Right renal cortex interstitium (tissue), 3 donors: ENCODE results near the gene NFATC4. TPM values are rescaled to one million over a fixed set of nuclear protein-coding genes. Genes with fewer than 3 reads are reported as not detected.
"Not testable (repeated sequence)": the region's sequence is repeated elsewhere in the genome, so short reads cannot be mapped to it uniquely, and the experiment has no call there.

Experiments used
- DNase-seq, 3 donors: peaks; one replicate each; pipeline ENCODE4 v3.0.0-alpha.2; 2013; ENCODE audit warnings: low read depth in 3 of 3, low spot score in 2 of 3
- polyA plus RNA-seq, 3 donors: library from polyadenylated mRNA; unstranded; fragments of 120-200 nt; gene quantifications; one replicate each; pipeline ENCODE4 v1.2.1, GENCODE V29; 2013; ENCODE audit not compliant: insufficient read length in 3 of 3

NFATC4 gene
- polyA plus RNA-seq, 3 donors: 45.0 to 50.5 (median 49.7) TPM

DNA sequence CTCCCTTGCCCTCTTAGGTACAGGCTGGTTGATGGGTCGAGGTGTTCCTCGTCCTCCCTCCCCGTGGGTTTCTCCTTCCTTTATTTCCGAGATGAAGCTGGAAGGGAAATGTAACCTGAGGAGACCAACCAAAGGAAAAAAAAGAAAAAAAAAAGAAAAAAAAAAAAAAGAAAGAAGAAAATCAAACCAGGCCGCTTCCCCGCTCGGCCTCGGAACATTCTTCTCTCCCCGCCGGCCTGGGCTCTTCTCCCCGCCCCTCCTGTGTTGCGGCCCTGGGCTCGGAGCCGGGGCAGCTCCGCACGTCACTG, 1.6 kb upstream of the NFATC4 start:
- DNase-seq: peak in 1 of 3 donors; percentile 47

DNA sequence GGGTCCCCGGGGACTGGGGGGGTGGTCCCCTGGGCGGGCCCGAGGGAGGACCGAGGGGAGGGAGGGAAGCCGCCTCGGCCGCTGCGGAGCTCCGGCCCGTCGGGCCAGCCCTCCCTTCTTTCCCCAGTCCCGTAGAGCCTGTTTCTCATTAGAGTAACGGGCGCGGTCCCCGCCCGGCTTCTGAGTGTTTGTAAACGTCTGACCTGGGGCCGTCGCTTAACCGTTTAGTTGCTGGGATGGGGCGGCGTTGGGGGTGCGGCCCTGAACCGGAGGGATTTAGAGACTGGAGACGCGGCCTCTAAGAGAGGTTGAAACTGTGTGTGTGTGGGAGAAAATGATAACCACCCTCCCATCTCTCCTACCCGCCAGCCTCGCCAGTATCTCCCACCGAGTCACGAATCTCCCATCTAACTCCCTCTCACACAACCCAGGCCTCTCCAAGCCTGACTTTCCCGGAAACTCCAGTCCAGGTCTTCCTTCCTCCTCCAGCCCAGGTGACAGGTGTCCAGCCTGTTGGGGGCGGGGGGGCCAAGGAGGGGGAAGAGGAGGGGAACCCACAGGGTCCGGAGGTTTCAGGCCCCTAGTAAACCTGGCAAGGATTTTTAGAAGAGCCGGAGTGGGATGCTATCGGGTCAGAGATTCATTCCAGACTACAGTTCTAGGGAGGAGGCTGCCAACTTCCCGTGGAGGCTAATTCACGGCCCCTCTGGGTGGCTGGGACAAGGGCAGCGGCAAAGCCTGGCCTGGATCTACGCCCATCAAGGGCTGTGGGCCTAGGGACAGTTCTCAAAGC, 1.1 kb upstream of the NFATC4 start:
- peak; percentile 90 to 95 (median 94) for DNase-seq

DNA sequence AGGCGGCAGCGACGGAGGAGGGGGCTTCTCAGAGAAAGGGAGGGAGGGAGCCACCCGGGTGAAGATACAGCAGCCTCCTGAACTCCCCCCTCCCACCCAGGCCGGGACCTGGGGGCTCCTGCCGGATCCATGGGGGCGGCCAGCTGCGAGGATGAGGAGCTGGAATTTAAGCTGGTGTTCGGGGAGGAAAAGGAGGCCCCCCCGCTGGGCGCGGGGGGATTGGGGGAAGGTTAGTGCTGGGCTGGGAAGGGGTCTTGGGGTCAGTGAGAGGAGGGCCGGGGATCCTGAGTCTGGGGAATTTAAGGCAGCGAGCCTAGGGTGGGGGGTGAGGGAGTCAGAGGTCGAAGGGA, 203 bp downstream of the NFATC4 start:
- DNase-seq: no peak

DNA sequence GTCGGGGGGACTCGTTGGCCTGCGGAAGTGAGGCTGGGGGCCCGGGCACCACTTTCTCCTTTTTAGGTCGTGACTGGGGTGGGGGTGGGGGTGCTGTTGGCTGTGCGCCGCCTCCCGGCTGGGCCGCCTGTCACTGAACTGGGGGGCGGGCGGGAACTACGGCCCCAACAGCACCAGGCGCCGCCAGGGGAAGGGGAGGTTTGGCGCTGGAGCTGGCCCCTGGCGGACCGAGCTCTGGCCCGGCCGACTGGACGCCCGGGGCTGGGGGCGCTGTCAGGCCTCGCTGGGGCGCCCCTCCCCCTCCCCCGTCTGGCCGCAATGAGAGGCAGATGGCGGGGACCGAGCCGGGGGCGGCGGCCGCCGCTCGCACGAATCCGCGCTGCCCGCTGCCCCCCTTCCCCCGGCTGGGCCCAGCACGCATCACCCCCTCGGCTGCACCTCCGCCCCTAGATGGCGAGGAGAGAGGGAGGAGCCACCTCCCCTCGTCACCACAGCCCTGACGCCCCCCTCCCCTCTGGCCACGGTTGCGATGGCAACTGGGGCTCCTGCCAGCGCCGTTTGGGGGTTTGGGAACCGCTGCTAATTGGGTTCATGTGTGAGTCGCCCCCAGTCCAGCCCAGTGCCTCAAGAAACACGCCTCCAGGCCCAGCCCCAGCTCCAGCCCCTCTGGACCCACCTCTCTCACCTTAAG, 723 bp downstream of the NFATC4 start:
- peak in 2 of 3 donors; percentile 65 to 67 for DNase-seq

DNA sequence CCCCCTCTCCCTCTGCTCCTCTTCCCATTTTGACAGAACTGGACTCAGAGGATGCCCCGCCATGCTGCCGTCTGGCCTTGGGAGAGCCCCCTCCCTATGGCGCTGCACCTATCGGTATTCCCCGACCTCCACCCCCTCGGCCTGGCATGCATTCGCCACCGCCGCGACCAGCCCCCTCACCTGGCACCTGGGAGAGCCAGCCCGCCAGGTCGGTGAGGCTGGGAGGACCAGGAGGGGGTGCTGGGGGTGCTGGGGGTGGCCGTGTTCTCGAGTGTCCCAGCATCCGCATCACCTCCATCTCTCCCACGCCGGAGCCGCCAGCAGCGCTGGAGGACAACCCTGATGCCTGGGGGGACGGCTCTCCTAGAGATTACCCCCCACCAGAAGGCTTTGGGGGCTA, 1.5 kb downstream of the NFATC4 start:
- no peak for DNase-seq

DNA sequence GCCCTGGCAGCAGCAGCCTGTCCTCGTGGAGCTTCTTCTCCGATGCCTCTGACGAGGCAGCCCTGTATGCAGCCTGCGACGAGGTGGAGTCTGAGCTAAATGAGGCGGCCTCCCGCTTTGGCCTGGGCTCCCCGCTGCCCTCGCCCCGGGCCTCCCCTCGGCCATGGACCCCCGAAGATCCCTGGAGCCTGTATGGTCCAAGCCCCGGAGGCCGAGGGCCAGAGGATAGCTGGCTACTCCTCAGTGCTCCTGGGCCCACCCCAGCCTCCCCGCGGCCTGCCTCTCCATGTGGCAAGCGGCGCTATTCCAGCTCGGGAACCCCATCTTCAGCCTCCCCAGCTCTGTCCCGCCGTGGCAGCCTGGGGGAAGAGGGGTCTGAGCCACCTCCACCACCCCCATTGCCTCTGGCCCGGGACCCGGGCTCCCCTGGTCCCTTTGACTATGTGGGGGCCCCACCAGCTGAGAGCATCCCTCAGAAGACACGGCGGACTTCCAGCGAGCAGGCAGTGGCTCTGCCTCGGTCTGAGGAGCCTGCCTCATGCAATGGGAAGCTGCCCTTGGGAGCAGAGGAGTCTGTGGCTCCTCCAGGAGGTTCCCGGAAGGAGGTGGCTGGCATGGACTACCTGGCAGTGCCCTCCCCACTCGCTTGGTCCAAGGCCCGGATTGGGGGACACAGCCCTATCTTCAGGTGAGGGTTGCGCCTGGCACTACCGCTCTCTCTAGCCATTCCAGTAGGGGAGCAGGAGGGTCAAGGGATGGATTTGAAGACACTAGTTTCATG, 2.1 kb downstream of the NFATC4 start:
- no peak for DNase-seq

DNA sequence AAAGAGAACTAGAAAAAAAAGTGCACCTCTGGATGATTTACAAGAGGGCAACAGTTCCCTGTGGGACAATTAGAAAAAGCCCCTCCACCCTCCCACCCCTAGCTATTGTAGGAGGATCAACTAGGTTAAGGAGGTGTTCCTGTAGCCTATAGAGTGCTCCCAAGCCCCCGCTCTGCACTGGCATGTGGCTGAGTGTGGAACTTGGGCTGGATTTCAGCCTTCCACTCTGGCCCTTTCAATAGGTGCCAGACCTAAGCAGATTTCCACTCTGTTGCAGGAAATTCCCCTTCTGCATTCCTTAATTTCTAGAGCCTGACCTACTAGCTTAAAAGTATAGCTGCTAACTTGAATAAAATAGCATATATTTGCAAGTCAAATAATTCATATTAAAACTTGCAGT, 2.8 kb downstream of the NFATC4 start:
- no peak for DNase-seq

DNA sequence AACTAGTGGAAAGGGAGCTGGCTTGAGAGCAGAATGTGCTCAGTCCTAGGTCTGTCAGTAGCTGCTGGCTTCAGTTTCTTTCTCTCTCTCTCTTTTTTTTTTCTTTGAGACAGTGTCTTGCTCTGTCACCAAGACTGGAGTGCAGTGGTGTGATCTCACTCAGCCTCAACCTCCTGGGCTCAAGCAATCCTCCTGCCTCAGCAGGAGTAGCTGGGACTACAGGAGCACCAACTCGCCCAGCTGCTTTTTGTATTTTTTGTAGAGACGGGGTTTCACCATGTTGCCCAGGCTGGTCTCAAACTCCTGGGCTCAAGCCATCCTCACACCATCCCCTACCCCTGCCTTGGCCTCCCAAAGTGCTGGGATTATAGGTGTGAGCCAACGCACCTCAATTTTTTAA, 3.6 kb downstream of the NFATC4 start:
- DNase-seq: not testable (repeated sequence)

DNA sequence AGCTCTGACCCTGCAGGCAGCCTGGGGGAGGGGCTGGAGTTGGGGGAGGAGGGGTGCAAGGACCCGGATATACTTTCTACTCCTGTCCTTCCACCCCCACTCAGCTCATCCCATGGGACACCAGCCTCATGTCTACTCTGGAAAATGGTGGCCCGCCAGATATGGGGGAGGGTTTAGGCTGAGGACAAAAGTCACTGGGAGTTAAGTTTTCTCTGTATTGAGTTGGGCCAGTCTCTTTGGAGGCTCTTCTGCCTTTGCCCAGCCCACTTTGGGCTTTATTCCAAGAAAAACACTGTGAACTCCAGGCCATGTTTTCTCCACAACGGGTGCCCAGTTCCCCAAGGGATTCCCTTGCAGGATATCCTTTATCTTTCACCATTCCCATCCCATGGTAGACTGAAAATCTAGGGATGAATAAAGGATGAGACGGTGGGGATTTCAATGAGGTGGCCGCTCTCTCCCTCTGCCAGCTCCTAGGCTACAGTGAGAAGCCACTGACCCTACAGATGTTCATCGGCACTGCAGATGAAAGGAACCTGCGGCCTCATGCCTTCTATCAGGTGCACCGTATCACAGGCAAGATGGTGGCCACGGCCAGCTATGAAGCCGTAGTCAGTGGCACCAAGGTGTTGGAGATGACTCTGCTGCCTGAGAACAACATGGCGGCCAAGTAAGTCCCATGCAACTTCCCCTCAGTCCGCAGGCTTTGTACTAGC, 4.9 kb downstream of the NFATC4 start:
- DNase-seq: no peak

DNA sequence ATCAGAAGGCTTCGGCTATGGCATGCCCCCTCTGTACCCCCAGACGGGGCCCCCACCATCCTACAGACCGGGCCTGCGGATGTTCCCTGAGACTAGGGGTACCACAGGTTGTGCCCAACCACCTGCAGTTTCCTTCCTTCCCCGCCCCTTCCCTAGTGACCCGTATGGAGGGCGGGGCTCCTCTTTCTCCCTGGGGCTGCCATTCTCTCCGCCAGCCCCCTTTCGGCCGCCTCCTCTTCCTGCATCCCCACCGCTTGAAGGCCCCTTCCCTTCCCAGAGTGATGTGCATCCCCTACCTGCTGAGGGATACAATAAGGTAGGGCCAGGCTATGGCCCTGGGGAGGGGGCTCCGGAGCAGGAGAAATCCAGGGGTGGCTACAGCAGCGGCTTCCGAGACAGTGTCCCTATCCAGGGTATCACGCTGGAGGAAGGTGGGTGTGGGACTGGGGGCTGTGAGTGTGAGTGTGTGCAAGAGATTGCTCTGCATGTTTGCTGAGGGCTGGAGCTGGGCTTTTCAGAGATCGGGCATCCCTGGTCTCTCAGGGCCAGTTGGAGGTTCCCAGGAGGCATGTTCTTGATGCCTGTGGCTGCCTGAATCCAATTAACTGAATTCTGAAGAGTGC, 8.6 kb downstream of the NFATC4 start:
- no peak for DNase-seq

DNA sequence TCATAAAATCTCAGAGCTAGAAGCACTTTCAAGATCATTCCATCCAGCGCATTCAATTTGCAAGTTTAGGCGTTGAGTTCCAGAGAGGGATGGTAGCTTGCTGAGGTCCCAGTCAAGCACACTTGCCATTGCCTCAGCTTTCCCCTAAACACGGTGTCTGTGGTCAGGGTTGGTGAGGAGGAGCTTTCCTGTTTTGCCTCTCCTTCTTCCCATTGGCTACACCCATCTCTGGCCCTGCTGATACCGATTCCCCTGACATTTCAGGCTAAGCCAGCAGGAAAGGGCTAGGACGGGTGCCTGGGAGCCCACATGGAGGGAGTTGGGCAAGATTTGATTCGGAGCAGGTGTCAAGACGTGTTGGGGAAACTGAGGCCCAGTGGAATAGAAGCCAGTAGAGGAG, 9.1 kb downstream of the NFATC4 start:
- DNase-seq: no peak

DNA sequence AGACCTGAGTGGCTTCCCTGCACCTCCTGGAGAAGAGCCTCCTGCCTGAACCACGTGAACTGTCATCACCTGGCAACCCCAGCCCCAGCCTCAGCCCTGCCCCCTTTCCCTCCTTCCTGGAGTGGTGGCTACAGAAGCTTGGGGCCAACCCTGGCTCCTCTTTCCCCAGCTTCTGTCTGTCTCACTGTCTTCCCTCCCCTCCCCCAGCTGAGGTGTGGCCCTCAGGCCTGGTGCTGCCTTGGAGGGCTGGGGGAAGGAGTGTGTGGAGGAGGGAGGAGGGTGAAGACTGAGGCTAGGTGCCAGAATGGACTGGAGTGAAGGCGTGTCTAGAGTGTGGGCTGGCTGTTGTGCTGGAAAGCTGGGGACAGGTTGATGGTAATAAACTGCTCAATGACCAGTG, 9.7 kb downstream of the NFATC4 start:
- no peak for DNase-seq

DNA sequence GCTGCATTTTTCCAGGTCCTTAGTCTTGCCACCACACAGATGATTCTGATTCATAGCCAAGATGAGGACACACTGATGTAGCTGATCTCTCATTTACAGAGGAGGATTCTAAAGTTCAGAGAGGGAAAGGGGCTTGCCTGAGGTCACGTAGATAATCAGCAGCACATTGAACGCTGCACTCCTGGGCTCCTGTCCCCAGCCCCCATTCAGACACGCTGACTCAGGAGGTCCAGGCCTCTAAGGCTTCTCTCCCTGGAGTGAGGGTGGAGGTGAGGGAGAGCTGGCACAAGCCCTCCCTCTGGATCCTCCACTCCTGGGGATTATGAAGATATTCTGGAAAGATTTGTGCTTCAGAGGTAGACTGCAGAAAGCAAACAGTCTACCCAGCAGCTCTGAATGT, 10.3 kb downstream of the NFATC4 start:
- DNase-seq: no peak

DNA sequence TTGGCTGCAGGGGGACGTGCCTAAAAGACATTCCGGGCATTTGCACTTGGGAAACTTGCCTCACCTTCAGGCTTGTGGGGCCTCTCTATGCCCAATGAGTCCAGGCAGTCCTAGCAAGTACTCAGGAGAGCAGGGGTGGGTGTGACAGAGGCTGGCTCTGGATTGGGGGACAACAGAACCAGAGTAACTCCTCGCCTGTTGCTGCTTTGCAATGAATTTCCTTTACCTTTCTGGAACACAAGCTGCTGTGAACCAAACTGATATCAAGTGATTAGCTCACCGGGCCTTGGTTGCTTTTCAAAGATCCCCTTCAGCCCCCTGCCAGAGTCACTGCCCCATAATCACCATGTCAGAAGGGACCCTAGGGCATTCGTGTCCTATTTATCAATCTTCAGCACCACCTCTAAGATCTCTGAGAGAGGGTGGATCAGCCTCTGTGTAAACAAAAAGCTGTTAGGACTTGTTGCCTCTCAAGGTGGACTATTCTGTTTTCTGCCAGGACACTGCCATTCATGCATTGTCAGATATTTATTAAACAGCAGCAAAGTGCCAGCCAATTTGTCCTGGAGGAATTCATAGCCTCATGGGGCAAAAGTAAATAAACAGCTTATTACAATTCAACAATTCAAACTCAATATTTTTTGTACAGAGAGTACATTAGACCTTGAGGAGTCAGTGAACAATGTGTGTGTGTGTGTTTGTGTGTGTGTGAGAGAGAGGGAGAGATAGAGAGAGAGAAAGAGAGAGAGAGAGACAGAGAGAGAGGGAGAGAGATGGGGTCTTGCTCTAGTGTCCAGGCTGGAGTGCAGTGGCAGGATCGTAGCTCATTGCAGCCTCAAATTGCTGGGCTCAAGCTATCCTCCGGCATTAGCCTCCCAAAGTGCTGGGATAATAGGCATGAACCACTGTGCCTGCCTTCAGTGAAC, 11.3 kb downstream of the NFATC4 start:
- DNase-seq: no peak

DNA sequence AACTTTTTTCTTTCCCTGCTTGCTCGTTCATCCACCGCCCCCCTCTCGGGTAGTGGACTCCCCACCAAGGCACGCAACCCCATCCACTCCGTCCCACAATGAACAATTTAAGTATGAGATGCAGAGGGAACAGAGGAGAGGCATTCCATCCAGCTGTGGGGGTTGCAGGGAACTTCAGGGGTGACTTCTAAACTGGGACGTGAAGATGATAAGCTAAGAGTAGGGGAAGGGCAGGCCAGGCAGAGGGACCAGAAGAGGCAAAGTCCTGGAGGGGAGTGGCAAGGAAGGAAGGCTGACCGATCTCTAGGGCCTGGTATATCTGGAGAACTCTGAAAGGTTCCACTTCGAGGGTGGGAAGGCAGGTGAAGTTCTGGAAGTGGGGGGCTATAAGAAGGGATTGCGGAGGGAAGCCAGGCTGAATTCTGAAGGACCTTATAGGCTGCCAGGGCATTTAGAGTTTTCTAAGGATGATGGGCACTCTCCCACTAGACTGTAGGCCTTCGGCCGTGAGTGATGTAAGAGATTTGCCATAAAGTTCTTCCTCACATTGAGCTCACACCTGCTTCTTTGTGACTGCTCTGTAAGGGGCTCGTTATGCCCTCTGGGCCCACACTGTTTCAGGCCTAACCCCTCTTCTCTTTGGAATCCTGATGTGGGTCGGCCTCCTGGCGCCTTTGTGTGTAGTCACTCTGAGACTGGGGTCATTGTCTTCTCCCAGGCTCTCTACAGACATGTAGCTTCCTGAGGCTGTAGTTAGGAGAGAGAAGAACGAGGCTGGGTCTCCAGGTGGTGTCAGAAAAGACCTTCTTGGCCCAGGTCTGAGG, 12.1 kb downstream of the NFATC4 start:
- DNase-seq: no peak

DNA sequence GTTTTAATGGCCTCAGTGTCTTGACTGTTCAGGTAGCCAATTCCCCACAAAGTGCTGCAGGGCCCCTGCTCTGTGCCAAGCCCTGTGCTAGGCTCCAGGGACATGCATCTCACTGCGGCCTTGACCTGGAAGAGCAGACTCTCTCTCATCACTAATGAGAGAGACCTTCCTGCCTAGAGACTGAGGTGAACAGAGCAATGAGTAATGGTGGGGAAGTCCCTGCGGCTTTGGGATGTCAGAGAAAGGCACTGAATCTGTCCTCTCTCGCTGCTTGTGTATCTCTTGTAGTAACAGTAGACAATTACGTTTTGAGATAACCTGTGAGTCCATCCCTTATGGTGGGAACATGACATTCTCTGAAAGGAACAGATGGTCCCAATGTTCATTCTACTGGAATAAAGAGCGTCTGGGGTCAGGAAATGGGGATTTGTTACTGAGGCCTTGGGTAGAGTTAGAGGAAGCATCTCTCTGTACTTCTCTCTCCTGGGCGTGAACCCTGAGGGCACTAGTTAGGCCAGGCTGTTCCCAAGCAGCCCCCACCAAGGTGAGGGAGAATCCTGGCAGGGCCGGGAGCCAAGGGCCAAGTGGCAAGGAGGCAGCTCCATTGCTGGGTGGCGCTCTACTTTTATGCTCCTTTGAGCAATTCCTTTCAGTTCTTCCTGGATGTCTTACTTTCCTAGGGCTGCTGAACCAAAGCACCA, 13.5 kb downstream of the NFATC4 start:
- DNase-seq: no peak

DNA sequence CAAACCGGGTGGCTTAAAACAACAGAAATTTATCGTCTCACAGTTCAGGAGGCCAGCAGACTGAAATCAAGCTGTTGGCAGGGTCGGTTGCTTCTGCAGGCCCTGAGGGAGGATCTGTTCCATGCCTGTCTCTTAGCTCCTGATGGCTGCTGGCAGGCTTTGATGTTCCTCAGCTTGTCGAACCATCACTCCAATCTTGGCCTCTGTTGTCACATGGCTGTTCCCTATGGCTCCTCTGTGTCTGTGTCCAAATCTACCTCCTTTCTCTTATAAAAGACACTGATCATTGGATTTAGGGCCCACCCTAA, 14.0 kb downstream of the NFATC4 start:
- no peak for DNase-seq

DNA sequence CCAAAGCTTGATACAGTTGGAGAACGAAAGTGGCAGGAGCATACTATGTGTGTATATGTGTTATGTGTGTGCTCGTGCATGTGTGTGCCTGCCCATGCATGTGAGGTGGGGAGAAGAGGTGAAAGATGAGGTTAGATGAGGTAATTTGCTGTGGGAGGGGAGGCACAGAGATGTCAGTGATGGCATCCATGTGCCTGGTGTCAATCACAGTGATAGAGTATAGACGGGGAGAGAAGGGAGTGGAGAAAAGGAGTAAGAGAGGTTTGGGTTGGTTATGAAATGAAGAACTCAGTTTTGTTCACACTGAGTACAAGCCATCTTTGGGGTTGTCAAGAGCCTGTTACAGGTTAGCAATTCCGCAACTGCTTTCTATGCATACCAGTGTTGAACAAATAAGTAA, 16.2 kb downstream of the NFATC4 start:
- no peak for DNase-seq
